ENCODE data around the gene PLPPR4. TPM values are rescaled to one million over a fixed set of nuclear protein-coding genes. Genes with fewer than 3 reads are reported as not detected.

Gene PLPPR4
- total RNA-seq, 4 donors from 2014 or later: 0.15 to 1.1 (median 0.70) TPM

DNA sequence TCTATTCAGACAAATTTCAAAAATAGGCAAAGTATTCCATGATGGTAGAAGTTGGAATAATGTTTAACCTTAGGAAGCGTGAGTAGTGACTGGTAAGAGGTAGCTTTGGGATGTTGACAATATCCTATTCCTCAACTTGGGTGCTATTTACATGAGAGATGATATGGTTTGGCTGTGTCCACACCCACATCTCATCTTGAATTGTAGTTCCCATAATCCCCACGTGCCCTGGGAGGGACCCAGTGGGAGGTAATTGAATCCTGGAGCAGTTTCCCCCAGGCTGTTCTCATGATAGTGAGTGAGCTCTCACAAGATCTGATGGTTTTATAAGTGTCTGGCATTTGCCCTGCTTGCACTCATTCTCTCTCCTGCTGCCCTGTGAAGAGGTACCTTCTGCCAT lies 67.3 kb downstream of the PLPPR4 start:
- TF ChIP-seq POLR2A (IDR thresholded peaks at IDR 0.05) (no peak), CTCF (IDR thresholded peaks at IDR 0.05) (no peak)
- no peaks in the 10 kb centered on the region for H3K4me1 ChIP-seq
- 59 to 80% methylated on average over 2 of the region's 2 CpGs for WGBS, 2 donors
- H3K4me3 ChIP-seq: no peak overlapping the region
- H3K27me3 ChIP-seq: no peaks in the 10 kb centered on the region
- no peaks in the 10 kb centered on the region for H3K36me3 ChIP-seq
- H3K27ac ChIP-seq: no peak overlapping the region
- no peak for DNase-seq
- intact Hi-C loops (cut with DNase I): no loop called here
- no peaks in the 10 kb centered on the region for H3K9me3 ChIP-seq

DNA sequence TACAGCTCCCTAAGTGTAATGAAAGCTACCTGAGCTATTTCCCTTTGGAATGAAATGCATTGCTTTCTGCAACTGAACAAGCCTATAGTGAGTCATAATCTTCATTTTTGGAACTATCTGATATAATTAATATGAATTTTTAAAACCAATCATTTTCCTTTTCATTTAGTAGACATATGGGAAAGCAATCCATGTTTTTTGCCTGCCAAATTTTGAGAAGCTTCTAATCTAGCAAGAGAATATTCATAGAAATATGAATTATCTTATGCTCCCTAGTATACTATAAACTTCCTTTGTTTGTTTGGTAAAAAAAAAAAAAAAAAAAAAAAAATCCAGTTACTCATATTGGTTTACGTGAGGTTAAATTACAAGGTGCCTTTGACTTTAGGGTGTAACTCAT lies 68.3 kb downstream of the PLPPR4 start:
- 68 to 94% methylated on average over 1 of the region's 1 CpG for WGBS, 2 donors
- intact Hi-C loops (cut with DNase I): no loop called here
- no peaks in the 10 kb centered on the region for H3K27me3 ChIP-seq

DNA sequence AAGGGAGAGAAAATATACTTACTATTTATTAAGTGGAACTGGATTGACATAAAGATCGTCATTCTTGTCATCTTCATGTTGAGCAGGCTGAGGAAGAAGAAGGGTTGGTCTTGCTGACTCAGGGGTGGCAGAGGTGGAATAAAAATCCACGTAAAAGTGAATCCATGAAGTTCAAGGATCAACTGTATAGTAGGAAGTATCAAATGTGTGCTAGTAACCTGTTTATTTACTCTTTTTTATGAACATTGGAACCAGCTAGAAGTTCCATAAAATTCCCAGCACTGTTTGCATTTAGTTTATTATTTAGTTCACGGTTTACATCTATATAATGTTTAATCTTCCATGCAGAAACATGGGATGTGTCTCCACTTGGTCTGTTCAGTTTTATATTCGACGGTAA lies 70.7 kb downstream of the PLPPR4 start:
- Histone ChIP-seq H3K36me3 (no peaks in the 10 kb centered on the region), H3K27me3 (no peaks in the 10 kb centered on the region), H3K9me3 (no peaks in the 10 kb centered on the region), H3K4me3 (no peak overlapping the region), H3K4me1 (no peaks in the 10 kb centered on the region), H3K27ac (no peak overlapping the region)
- no peak for DNase-seq
- intact Hi-C loops (cut with DNase I): no loop called here
- 69 to 74% methylated on average over 5 of the region's 5 CpGs for WGBS, 2 donors
- TF ChIP-seq CTCF (IDR thresholded peaks at IDR 0.05): no peak
- TF ChIP-seq POLR2A (IDR thresholded peaks at IDR 0.05): no peak

More for the DNA sequence above, 68.3 kb downstream of the PLPPR4 start:
- no peak overlapping the region for H3K4me3 ChIP-seq
- H3K4me1 ChIP-seq: no peaks in the 10 kb centered on the region
- H3K36me3 ChIP-seq: no peaks in the 10 kb centered on the region
- no peaks in the 10 kb centered on the region for H3K9me3 ChIP-seq
- TF ChIP-seq POLR2A (IDR thresholded peaks at IDR 0.05): no peak
- no peak overlapping the region for H3K27ac ChIP-seq
- no peak for DNase-seq

- Histone ChIP-seq H3K9me3 (no peaks in the 10 kb centered on the region), H3K27me3 (no peaks in the 10 kb centered on the region), H3K4me1 (no peaks in the 10 kb centered on the region), H3K36me3 (no peaks in the 10 kb centered on the region), H3K4me3 (no peak overlapping the region), H3K27ac (no peak overlapping the region)
- TF ChIP-seq CTCF (IDR thresholded peaks at IDR 0.05) (no peak), POLR2A (IDR thresholded peaks at IDR 0.05) (no peak)
- 67% methylated on average over 1 to 2 of the region's 2 CpGs for WGBS, 2 donors
- intact Hi-C loops (cut with DNase I): no loop called here
- DNase-seq: no peak
These were observed 82.9 kb downstream of the PLPPR4 start for GRCh38 chr1:99347041-99347684.

DNA sequence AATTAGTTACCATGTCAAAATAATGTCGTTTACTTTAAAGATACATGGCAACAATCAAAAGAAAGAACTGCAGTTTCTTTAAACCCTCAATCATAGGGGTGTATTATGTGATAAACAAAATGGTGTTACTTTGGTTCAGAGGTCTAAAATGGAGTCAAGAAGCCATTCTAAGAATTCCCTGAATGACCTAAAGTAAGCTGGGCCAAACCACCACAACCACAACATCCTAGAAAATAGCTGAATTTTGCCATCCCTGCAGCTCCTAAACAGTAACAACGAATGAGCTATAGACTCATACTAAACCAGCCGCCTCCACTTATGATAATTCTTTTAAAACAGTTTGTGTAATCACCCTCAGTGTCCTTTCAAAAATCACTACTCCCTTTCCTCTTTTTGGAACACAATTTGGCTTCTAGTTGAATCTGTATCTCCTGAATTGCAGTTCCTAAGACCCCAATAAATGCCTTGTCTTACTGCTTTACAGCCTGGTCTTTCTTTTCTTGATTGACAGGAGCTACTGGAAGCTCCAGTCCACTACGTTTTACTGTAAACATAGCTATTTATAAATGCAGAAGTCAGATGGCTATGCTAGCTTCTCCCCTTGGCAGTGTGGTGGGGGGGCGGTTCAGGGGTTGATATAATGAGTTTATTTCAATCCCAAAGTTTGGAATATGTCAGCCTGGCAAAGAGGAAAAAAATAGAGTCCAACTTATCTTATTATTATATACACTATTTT lies 84.3 kb downstream of the PLPPR4 start:
- Histone ChIP-seq H3K4me1 (no peaks in the 10 kb centered on the region), H3K9me3 (no peaks in the 10 kb centered on the region), H3K4me3 (no peak overlapping the region), H3K27me3 (no peaks in the 10 kb centered on the region), H3K27ac (no peak overlapping the region), H3K36me3 (no peaks in the 10 kb centered on the region)
- intact Hi-C loops (cut with DNase I): no loop called here
- DNase-seq: no peak
- WGBS, 2 donors: 34 to 44% methylated on average over 5 of the region's 5 CpGs
- no peak for TF ChIP-seq CTCF (IDR thresholded peaks at IDR 0.05)
- TF ChIP-seq POLR2A (IDR thresholded peaks at IDR 0.05): no peak

Measured in esophagus squamous epithelium (tissue), 5 donors.